ENCODE data around the gene TRIM66.

The TRIM66 gene

GRCh38 chr11:8665222-8665621 lies 17.2 kb downstream of the TRIM66 start:
- Histone ChIP-seq H3K4me3 (ENCODE audit: low read depth, low read length) (no peak overlapping the region), H3K27me3 (no peaks in the 10 kb centered on the region), H3K36me3 (no peaks in the 10 kb centered on the region), H3K9me3 (no peaks in the 10 kb centered on the region), H3K4me1 (no peaks in the 10 kb centered on the region)
- TF ChIP-seq CTCF (IDR thresholded peaks at IDR 0.05; ENCODE audit: low read depth, low read length) = no peak
- DNase-seq = no peak

- no peaks in the 10 kb centered on the region for H3K36me3 ChIP-seq
- H3K9me3 ChIP-seq = no peaks in the 10 kb centered on the region
- H3K27me3 ChIP-seq = no peaks in the 10 kb centered on the region
- no peak for TF ChIP-seq CTCF (IDR thresholded peaks at IDR 0.05; ENCODE audit: low read depth, low read length)
- H3K4me3 ChIP-seq (ENCODE audit: low read depth, low read length) = no peak overlapping the region
- no peak for DNase-seq
- no peaks in the 10 kb centered on the region for H3K4me1 ChIP-seq
These were observed 21.3 kb downstream of the TRIM66 start for GRCh38 chr11:8661001-8661795.

GRCh38 chr11:8658321-8659057 lies 24.0 kb downstream of the TRIM66 start:
- Histone ChIP-seq H3K36me3 (no peaks in the 10 kb centered on the region), H3K4me3 (ENCODE audit: low read depth, low read length) (peak overlapping the region; percentile 23), H3K4me1 (no peaks in the 10 kb centered on the region), H3K9me3 (no peaks in the 10 kb centered on the region), H3K27me3 (no peaks in the 10 kb centered on the region)
- no peak for TF ChIP-seq CTCF (IDR thresholded peaks at IDR 0.05; ENCODE audit: low read depth, low read length)
- no peak for DNase-seq

GRCh38 chr11:8656291-8656690 lies 26.2 kb downstream of the TRIM66 start:
- no peak for DNase-seq
- Histone ChIP-seq H3K36me3 (no peaks in the 10 kb centered on the region), H3K9me3 (no peaks in the 10 kb centered on the region), H3K4me3 (ENCODE audit: low read depth, low read length) (no peak overlapping the region), H3K4me1 (no peaks in the 10 kb centered on the region), H3K27me3 (no peaks in the 10 kb centered on the region)
- TF ChIP-seq CTCF (IDR thresholded peaks at IDR 0.05; ENCODE audit: low read depth, low read length) = no peak

GRCh38 chr11:8654503-8654902 lies 28.0 kb downstream of the TRIM66 start:
- Histone ChIP-seq H3K36me3 (no peaks in the 10 kb centered on the region), H3K27me3 (no peaks in the 10 kb centered on the region), H3K4me1 (no peaks in the 10 kb centered on the region), H3K9me3 (no peaks in the 10 kb centered on the region), H3K4me3 (ENCODE audit: low read depth, low read length) (no peak overlapping the region)
- DNase-seq = no peak
- no peak for TF ChIP-seq CTCF (IDR thresholded peaks at IDR 0.05; ENCODE audit: low read depth, low read length)

GRCh38 chr11:8652140-8652539 lies 30.3 kb downstream of the TRIM66 start:
- DNase-seq = no peak
- Histone ChIP-seq H3K4me1 (no peaks in the 10 kb centered on the region), H3K27me3 (no peaks in the 10 kb centered on the region), H3K4me3 (ENCODE audit: low read depth, low read length) (no peak overlapping the region), H3K9me3 (no peaks in the 10 kb centered on the region), H3K36me3 (no peaks in the 10 kb centered on the region)
- TF ChIP-seq CTCF (IDR thresholded peaks at IDR 0.05; ENCODE audit: low read depth, low read length) = no peak

Data from BE2C (cell line).